ENCODE measurements around the gene DCAF8. TPM values are rescaled to one million over a fixed set of nuclear protein-coding genes. Genes with fewer than 3 reads are reported as not detected.

The DCAF8 gene
- total and polyA plus RNA-seq, 2 donors from 2014 or later: 69.6 to 136 TPM

GRCh38 chr1:160205242-160206035 lies 56.9 kb downstream of the DCAF8 start, which contains the start of gene PEA15:
Gene PEA15 (plus strand): TSS chr1:160205384. CDS start chr1:160211545, 6,161 bp downstream.
- no peak for FAIRE-seq
- no peaks in the 10 kb centered on the region for H3K27me3 ChIP-seq (ENCODE audit: control insufficient read depth, insufficient read depth, low read length)
- intact Hi-C loops (cut with DNase I): no loop called here

GRCh38 chr1:160204526-160205241 lies 57.7 kb downstream of the DCAF8 start:
- intact Hi-C loops (cut with DNase I): no loop called here
- Histone ChIP-seq H3K9me3 (ENCODE audit: control insufficient read depth in 2 of 3, insufficient read depth in 1 of 3, low read length in 3 of 3) (no peaks in the 10 kb centered on the region), H3K27me3 (ENCODE audit: control insufficient read depth, insufficient read depth, low read length) (no peaks in the 10 kb centered on the region), H3K4me3 (ENCODE audit: low read length in 3 of 3) (peak overlapping the region in 2 of 3 donors; percentile 29 to 46), H3K9ac (ENCODE audit: low read length in 3 of 3) (peak overlapping the region in 1 of 3 donors; percentile 61), H3K27ac (ENCODE audit: low read depth in 2 of 2, low read length in 2 of 2) (peak overlapping the region; percentile 18 to 78), H3K36me3 (ENCODE audit: control insufficient read depth in 2 of 3, insufficient read depth in 3 of 3, low read length in 3 of 3) (peaks cover 0 to 3% (median 2%) of the 10 kb centered on the region in 3 donors), H3K4me1 (ENCODE audit: control insufficient read depth in 2 of 3, insufficient read depth in 2 of 3, low read depth in 1 of 3, low read length in 3 of 3) (peaks cover 0 to 12% (median 0%) of the 10 kb centered on the region in 3 donors)
- DNase-seq: no peak
- no peak for TF ChIP-seq CTCF (IDR thresholded peaks at IDR 0.05; ENCODE audit: borderline replicate concordance, extremely low read depth, insufficient read depth)
- no peak for FAIRE-seq

More at GRCh38 chr1:160205242-160206035, 56.9 kb downstream of the DCAF8 start, which contains the start of gene PEA15:
- peak within 1 kb of the TSS; percentile 81 to 82 for H3K27ac ChIP-seq (ENCODE audit: low read depth in 2 of 2, low read length in 2 of 2)
- peaks cover 0 to 15% (median 0%) of the 10 kb centered on the region in 3 donors for H3K4me1 ChIP-seq (ENCODE audit: control insufficient read depth in 2 of 3, insufficient read depth in 2 of 3, low read depth in 1 of 3, low read length in 3 of 3)
- TF ChIP-seq CTCF (IDR thresholded peaks at IDR 0.05; ENCODE audit: borderline replicate concordance, extremely low read depth, insufficient read depth): no peak
- peak within 1 kb of the TSS; percentile 68 to 82 (median 79) for H3K4me3 ChIP-seq (ENCODE audit: low read length in 3 of 3)
- peak within 1 kb of the TSS; percentile 66 to 91 (median 78) for H3K9ac ChIP-seq (ENCODE audit: low read length in 3 of 3)
- DNase-seq: peak; percentile 77 to 92 (median 90)
- peaks cover 0 to 3% (median 2%) of the 10 kb centered on the region in 3 donors for H3K36me3 ChIP-seq (ENCODE audit: control insufficient read depth in 2 of 3, insufficient read depth in 3 of 3, low read length in 3 of 3)
- H3K9me3 ChIP-seq (ENCODE audit: control insufficient read depth in 2 of 3, insufficient read depth in 1 of 3, low read length in 3 of 3): no peaks in the 10 kb centered on the region

GRCh38 chr1:160200786-160201185 lies 61.6 kb downstream of the DCAF8 start:
- FAIRE-seq: no peak
- H3K36me3 ChIP-seq (ENCODE audit: control insufficient read depth in 2 of 3, insufficient read depth in 3 of 3, low read length in 3 of 3): no peaks in the 10 kb centered on the region
- no peak for DNase-seq

More at GRCh38 chr1:160200786-160201185, 61.6 kb downstream of the DCAF8 start:
- Histone ChIP-seq H3K9me3 (ENCODE audit: control insufficient read depth in 2 of 3, insufficient read depth in 1 of 3, low read length in 3 of 3) (no peaks in the 10 kb centered on the region), H3K9ac (ENCODE audit: low read length in 3 of 3) (no peak overlapping the region), H3K27ac (ENCODE audit: low read depth in 2 of 2, low read length in 2 of 2) (no peak overlapping the region), H3K27me3 (ENCODE audit: control insufficient read depth, insufficient read depth, low read length) (no peaks in the 10 kb centered on the region), H3K4me1 (ENCODE audit: control insufficient read depth in 2 of 3, insufficient read depth in 2 of 3, low read depth in 1 of 3, low read length in 3 of 3) (no peaks in the 10 kb centered on the region), H3K4me3 (ENCODE audit: low read length in 3 of 3) (no peak overlapping the region)
- intact Hi-C loops (cut with DNase I): no loop called here
- no peak for TF ChIP-seq CTCF (IDR thresholded peaks at IDR 0.05; ENCODE audit: borderline replicate concordance, extremely low read depth, insufficient read depth)

All from kidney (tissue), 14 donors.